ENCODE results near the gene CCR5.
A peak's percentile ranks its signal among the peaks of the same experiment; 100 is the strongest.

CCR5 gene

GRCh38 chr3:46359733-46360493 is 10.8 kb upstream of the CCR5 start:
- peak; percentile 58 for DNase-seq

GRCh38 chr3:46360907-46361306 is 9.8 kb upstream of the CCR5 start:
- peak; percentile 50 for DNase-seq

- peak; percentile 84 for DNase-seq
Observed at GRCh38 chr3:46361408-46362283, 9.1 kb upstream of the CCR5 start.

GRCh38 chr3:46365041-46365440 is 5.7 kb upstream of the CCR5 start:
- no peak for DNase-seq

- no peak for DNase-seq
Observed at GRCh38 chr3:46365737-46366524, 4.8 kb upstream of the CCR5 start.

GRCh38 chr3:46367811-46368210 is 2.9 kb upstream of the CCR5 start:
- DNase-seq, result no peak

- no peak for DNase-seq
Observed at GRCh38 chr3:46368569-46368968, 2.2 kb upstream of the CCR5 start.

GRCh38 chr3:46369151-46369550 is 1.6 kb upstream of the CCR5 start:
- no peak for DNase-seq

GRCh38 chr3:46369675-46370132 is 1.0 kb upstream of the CCR5 start:
- DNase-seq, result no peak

GRCh38 chr3:46371519-46372340 is 984 bp downstream of the CCR5 start:
- no peak for DNase-seq

- DNase-seq, result peak; percentile 17
Observed at GRCh38 chr3:46372492-46373359, 2.0 kb downstream of the CCR5 start.

GRCh38 chr3:46374755-46375154 is 4.0 kb downstream of the CCR5 start:
- DNase-seq, result no peak

GRCh38 chr3:46375218-46375617 is 4.5 kb downstream of the CCR5 start:
- DNase-seq, result no peak

- no peak for DNase-seq
Observed at GRCh38 chr3:46375814-46376213, 5.1 kb downstream of the CCR5 start.

GRCh38 chr3:46378426-46378942 is 7.7 kb downstream of the CCR5 start:
- peak; percentile 50 for DNase-seq

- DNase-seq, result no peak
Observed at GRCh38 chr3:46380471-46381221, 9.9 kb downstream of the CCR5 start.

GRCh38 chr3:46381625-46382024 is 10.9 kb downstream of the CCR5 start:
- DNase-seq, result no peak

GRCh38 chr3:46383211-46383950 is 12.6 kb downstream of the CCR5 start:
- no peak for DNase-seq

GRCh38 chr3:46383951-46384330 is 13.2 kb downstream of the CCR5 start:
- no peak for DNase-seq

Measured in fibroblast of skin of back (primary cell).